ENCODE measurements around the gene FRS2. TPM values are rescaled to one million over a fixed set of nuclear protein-coding genes. Genes with fewer than 3 reads are reported as not detected.

FRS2 gene
- total and polyA plus RNA-seq, 9 of the 15 experiments (the other 6 are each of a cell fraction or from before 2014, with no cell fraction given) = 1.0 to 9.1 (median 6.0) TPM

- Histone ChIP-seq H3K79me2 (ENCODE audit: control insufficient read depth, insufficient read depth, low read length) (no peaks in the 10 kb centered on the region), H3K4me1 (replicated peaks in 1 of 2; ENCODE audit: control insufficient read depth in 2 of 2, insufficient read depth in 2 of 2, low read length in 2 of 2) (no peaks in the 10 kb centered on the region), H3K36me3 (ENCODE audit: control insufficient read depth, insufficient read depth, low read length) (peaks cover 16% of the 10 kb centered on the region; the same call in 2 of the 3 replicates), H4K20me1 (replicated peaks; ENCODE audit: control insufficient read depth, insufficient read depth, low read length) (no peaks in the 10 kb centered on the region), H3K9ac (ENCODE audit: insufficient read depth in 1 of 2, low read depth in 2 of 2, low read length in 2 of 2) (no peak overlapping the region), H3K27me3 (ENCODE audit: control insufficient read depth in 2 of 2, insufficient read depth in 2 of 2, low read length in 2 of 2) (no peaks in the 10 kb centered on the region), H3K4me3 (no peak overlapping the region), H3K9me1 (ENCODE audit: control insufficient read depth, insufficient read depth, low read length) (no peaks in the 10 kb centered on the region), H3K9me3 (replicated peaks; ENCODE audit: control insufficient read depth, insufficient read depth, low read depth, low read length) (no peaks in the 10 kb centered on the region), H3K4me2 (ENCODE audit: insufficient read depth, low read length) (no peak overlapping the region), H2AFZ (ENCODE audit: low read depth, low read length) (no peak overlapping the region), H3K27ac (ENCODE audit: extremely low read depth, low read depth, low read length) (no peak overlapping the region)
- TF ChIP-seq SPI1 (IDR thresholded peaks at IDR 0.05; ENCODE audit: borderline replicate concordance, low read depth, low read length) = peak; percentile 13; the same call in 1 of the 2 replicates
- TF ChIP-seq L3MBTL2 (IDR thresholded peaks at IDR 0.05) = no peak
- ChIA-PET CTCF (ENCODE audit: low intra/inter-chr PET ratio) (no interaction called here), POLR2A (no interaction called here)
- ATAC-seq (no peak), FAIRE-seq (no peak), DNase-seq (ENCODE audit: extremely low read depth in 1 of 4, low spot score in 3 of 4) (no peak)
- intact Hi-C loops (cut with micrococcal nuclease) (no loop called here), in situ Hi-C loops (cut with MboI) (loop anchor here (10.0 kb wide), 1 partner anchor 223 kb away; the partner anchor contains the start of gene YEATS4)
- 72% methylated on average over 2 of the region's 2 CpGs for WGBS (ENCODE audit: insufficient coverage, low coverage, missing lambda C conversion rate)
- BruUV-seq (replicated peaks) = no TSS peak
Observed at GRCh38 chr12:69578283-69578682, 108.1 kb downstream of the FRS2 start.

GRCh38 chr12:69579029-69579428 lies 108.8 kb downstream of the FRS2 start:
- H3K4me1 ChIP-seq (replicated peaks in 1 of 2; ENCODE audit: control insufficient read depth in 2 of 2, insufficient read depth in 2 of 2, low read length in 2 of 2) = no peaks in the 10 kb centered on the region
- no peaks in the 10 kb centered on the region for H3K79me2 ChIP-seq (ENCODE audit: control insufficient read depth, insufficient read depth, low read length)
- DNase-seq (ENCODE audit: extremely low read depth in 1 of 4, low spot score in 3 of 4) (no peak), ATAC-seq (no peak), FAIRE-seq (no peak)
- H2AFZ ChIP-seq (ENCODE audit: low read depth, low read length) = no peak overlapping the region
- H3K27me3 ChIP-seq (ENCODE audit: control insufficient read depth in 2 of 2, insufficient read depth in 2 of 2, low read length in 2 of 2) = no peaks in the 10 kb centered on the region
- no peak overlapping the region for H3K9ac ChIP-seq (ENCODE audit: insufficient read depth in 1 of 2, low read depth in 2 of 2, low read length in 2 of 2)
- intact Hi-C loops (cut with micrococcal nuclease) = no loop called here
- H3K9me1 ChIP-seq (ENCODE audit: control insufficient read depth, insufficient read depth, low read length) = no peaks in the 10 kb centered on the region
- H3K4me2 ChIP-seq (ENCODE audit: insufficient read depth, low read length) = no peak overlapping the region
- in situ Hi-C loops (cut with MboI) = loop anchor here (10.0 kb wide), 1 partner anchor 224 kb away; the partner anchor contains the start of gene YEATS4
- 67% methylated on average over 4 of the region's 4 CpGs for WGBS (ENCODE audit: insufficient coverage, low coverage, missing lambda C conversion rate)
- H3K4me3 ChIP-seq = no peak overlapping the region
- CTCF ChIA-PET (ENCODE audit: low intra/inter-chr PET ratio) = no interaction called here
- H3K36me3 ChIP-seq (ENCODE audit: control insufficient read depth, insufficient read depth, low read length) = peaks cover 13% of the 10 kb centered on the region; the same call in 2 of the 3 replicates
- H3K9me3 ChIP-seq (replicated peaks; ENCODE audit: control insufficient read depth, insufficient read depth, low read depth, low read length) = no peaks in the 10 kb centered on the region
- no peaks in the 10 kb centered on the region for H4K20me1 ChIP-seq (replicated peaks; ENCODE audit: control insufficient read depth, insufficient read depth, low read length)
- POLR2A ChIA-PET = interaction anchor here (0.5 to 0.8 kb wide), 2 partner anchors 90 to 875 kb away, joined by 3 read pairs; no protein-coding TSS in a partner anchor
- no TSS peak for BruUV-seq (replicated peaks)
- no peak overlapping the region for H3K27ac ChIP-seq (ENCODE audit: extremely low read depth, low read depth, low read length)
- TF ChIP-seq TAF9B (IDR thresholded peaks at IDR 0.05; ENCODE audit: partially characterized antibody) (no peak), CREB5 (CRISPR knock-in tag; IDR thresholded peaks at IDR 0.05) (no peak), HMGXB4 (CRISPR knock-in tag; IDR thresholded peaks at IDR 0.05) (no peak), CHCHD3 (CRISPR knock-in tag; IDR thresholded peaks at IDR 0.05) (no peak), POLR3A (IDR thresholded peaks at IDR 0.05; ENCODE audit: borderline replicate concordance, extremely low read depth, insufficient read depth, insufficient read length) (no peak), HDAC2 (IDR thresholded peaks at IDR 0.05) (no peak), SMC3 (conservative IDR thresholded peaks at IDR 0.05; ENCODE audit: insufficient read depth, low read depth, low read length) (no peak), KLF13 (tag; IDR thresholded peaks at IDR 0.05; ENCODE audit: borderline replicate concordance, low read depth) (no peak), ZFP30 (CRISPR knock-in tag; IDR thresholded peaks at IDR 0.05; ENCODE audit: borderline replicate concordance) (no peak), ZNF561 (CRISPR knock-in tag; conservative IDR thresholded peaks at IDR 0.05) (no peak)

Measured in K562 (cell line).